T-helper 9 cell (primary cell): ENCODE results near the gene AMBN.

Experiments
- DNase-seq: peaks from one replicate; pipeline ENCODE4 v3.0.0-alpha.2; 2020
- total RNA-seq, 2 donors: gene quantifications; one replicate each; lab custom pipeline; 2026; lab: John Stamatoyannopoulos, UW

Gene AMBN, protein sequence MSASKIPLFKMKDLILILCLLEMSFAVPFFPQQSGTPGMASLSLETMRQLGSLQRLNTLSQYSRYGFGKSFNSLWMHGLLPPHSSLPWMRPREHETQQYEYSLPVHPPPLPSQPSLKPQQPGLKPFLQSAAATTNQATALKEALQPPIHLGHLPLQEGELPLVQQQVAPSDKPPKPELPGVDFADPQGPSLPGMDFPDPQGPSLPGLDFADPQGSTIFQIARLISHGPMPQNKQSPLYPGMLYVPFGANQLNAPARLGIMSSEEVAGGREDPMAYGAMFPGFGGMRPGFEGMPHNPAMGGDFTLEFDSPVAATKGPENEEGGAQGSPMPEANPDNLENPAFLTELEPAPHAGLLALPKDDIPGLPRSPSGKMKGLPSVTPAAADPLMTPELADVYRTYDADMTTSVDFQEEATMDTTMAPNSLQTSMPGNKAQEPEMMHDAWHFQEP
- 0 reads per million in 2 donors for total RNA-seq

DNA sequence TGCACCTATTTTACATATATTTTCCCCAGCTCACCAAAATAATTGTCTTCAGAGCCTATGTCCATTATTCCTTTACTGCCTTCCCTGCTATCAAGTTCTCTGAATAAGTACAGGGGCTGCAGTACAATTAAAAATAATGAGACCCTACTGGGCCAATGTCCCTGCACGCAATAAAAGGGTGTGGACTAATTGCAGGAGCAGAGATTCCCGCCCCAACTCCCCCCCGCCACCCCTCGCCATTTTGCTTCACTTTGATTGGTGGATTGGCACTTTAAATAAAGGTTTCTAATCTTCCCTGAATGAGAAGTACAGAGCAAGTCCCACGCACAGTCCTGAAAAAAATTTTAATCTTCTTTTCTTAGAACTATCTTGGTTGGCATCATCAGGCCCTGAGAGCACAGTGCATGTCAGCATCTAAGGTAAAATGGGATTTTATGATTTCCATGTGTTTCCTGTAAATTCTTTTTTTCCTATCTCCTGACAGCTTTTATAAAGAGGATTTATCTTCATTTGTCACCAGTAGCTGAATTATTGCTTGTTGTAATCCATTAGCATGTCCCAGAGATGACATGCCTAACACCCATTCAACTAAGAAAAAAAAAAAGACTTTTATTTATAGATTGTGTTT lies at the start of gene AMBN:
Gene AMBN (plus strand): TSS at position 302 of the 628 bp plus-strand sequence. CDS start 103 bp downstream, at position 405.
- DNase-seq, result no peak

DNA sequence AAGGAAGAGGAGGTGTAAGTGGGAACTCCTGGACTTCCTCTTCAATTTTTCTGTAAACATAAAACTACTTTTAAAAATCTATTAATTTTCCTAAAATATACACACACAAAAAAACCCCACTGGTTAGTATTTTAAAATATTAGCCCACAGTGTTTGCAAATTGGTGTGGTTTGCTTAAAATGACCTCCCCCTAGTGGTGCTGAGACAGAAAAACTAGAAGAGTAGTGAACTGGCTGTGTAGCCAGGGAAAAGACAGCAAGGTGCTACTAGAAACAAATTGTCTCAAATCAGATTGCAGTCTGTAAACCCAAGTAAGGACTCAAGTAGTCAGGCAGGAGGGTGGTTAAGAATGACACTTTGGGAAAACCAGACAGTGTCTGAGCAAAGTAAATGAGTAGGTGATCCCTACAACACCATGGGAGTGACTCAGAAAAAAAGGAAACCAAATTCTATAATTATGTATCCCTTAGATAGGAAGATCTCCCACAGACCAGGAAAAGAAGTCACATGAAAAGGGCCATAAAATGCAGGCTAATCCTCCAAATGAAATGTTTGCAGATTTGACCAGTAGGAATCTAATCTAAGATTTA lies 47.7 kb upstream of the AMBN start:
- no peak for DNase-seq

DNA sequence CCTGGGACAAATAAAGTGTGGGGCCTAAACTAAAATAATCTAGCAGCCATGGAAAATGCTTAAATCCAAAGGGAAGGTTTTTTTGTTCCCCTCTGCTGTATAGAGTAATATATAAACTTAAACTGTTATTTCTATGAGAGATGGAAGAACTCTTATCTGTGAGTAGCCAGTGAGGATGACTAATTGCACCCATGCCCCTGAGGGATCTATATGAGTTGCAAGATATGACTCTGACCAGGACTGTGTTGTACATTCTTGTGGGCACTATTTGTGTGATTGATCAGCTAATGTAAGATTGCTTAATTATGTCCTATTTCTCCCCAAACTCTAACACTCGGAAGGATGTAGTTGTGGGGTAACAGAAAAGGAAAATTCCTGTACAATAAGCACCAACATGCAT lies 35.2 kb upstream of the AMBN start:
- no peak for DNase-seq

DNA sequence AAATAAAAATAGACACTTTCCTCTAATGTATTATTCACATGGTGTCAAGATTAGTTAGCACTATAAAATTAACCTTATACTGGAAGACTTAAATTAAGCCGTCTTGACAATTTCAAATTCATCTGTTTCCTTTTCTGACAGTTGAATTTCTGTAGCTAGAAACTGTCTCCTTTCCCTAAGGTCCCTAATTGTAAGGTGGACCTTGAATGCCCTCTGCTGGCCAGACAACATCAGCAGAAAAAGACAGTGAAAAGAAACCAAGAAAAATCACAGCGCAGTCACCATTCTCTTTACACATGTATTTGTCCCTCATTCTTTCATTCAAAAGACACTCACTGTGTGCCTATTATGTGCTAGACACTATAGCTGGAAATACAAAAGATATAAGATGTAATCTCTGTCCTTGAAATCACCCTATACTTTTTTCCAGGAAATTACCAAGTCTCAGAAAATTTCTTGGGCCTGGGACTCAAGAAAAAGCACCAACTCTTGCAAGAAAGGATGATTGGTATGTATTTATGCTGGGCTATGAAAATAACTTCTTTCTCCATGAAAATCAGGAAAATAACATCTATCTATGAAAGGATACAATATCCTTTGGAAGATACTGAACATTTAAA lies 32.7 kb upstream of the AMBN start:
- DNase-seq, result peak; percentile 7

DNA sequence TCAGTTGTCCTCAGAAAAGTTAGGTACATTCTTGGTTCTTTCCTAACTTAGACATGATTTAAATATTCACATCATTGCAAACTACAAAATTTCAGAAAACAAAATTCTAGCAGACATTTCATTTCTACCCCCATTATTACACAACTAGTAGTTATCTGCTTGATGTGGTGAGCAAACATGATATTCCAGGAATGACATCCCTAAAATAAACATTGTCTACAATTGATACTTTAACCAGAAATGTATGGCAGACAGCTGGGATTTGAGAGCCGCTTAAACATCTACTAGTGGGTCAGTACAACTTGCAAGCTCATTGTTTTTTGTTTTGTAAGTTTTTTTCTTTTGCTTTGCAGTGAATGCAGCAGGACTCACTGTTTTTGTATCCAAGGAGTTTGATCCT lies 32.1 kb upstream of the AMBN start:
- DNase-seq, result no peak

DNA sequence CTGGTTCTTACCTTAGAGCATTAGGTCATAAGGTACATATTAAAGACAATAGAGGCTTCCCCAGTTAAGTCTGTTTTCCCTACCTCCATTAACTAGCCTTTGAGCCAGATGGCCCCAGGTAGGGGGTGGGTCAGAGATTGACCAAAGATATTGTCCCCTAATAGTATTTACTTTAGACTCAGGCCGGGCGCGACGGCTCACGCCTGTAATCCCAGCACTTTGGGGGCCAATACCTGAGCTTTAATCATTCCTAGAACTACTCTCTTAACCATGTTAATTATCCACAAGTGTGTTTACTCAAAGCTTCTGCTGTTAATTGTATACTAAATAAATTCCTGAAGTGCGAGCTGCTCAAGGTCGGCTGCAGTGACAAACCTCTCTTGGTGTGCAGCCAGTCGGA lies 28.0 kb upstream of the AMBN start:
- no peak for DNase-seq

DNA sequence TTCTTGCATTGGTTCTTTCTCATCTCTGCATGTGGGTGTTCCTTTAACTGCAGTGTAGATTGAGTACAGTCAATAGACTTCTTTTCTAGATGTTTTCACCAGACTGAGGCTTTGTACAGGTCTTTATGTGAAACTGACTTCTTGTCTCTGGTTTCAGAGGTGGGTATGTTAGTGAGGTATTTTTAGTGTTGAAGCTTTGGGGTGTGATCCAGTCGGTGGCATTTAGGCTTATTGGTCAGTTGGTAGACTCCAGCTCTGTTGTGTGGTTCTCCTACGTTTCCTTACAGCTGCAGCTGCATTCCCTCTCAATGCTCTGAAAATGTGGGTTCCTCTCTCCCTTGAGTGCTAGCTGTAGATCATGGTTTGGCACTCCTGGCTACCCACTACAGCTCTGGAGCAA lies 21.3 kb upstream of the AMBN start:
- no peak for DNase-seq

DNA sequence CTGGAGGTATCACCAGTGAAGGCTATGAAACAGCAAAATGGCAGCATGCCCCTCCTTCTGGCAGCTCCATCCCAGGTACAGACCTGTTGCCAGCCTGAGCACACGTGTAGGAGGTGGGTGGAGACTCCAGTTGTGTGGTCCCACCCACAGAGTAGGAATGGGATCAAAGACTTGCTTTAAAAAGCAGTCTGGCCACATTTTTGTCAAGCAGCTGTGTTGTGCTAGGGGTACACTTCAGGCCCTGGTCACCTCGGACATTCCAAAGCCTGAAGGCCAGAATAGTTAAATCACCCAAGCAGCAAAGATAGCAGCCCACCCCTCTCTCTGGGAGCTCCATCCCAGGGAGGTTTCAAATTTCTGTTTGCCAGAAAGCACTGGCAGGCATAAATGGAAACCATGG lies 20.3 kb upstream of the AMBN start:
- no peak for DNase-seq

DNA sequence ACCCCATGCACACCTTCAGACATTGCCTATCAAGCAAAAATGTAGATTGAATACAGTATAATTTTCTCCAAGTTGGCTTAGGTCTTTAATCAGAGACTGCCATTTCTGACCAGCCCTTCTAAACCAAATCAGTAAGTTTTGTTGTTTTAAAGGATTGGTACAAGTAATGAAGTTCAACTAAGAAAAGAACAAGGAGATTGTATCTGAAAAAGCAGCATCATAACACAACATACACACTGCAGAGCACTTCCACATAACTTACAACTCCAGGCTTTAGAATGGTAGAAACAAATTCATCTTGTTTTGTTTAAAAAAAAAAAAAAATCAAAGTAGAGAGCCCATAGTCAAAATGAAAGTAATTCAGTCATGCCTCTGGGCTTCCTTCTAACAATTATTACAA lies 16.1 kb upstream of the AMBN start:
- no peak for DNase-seq

DNA sequence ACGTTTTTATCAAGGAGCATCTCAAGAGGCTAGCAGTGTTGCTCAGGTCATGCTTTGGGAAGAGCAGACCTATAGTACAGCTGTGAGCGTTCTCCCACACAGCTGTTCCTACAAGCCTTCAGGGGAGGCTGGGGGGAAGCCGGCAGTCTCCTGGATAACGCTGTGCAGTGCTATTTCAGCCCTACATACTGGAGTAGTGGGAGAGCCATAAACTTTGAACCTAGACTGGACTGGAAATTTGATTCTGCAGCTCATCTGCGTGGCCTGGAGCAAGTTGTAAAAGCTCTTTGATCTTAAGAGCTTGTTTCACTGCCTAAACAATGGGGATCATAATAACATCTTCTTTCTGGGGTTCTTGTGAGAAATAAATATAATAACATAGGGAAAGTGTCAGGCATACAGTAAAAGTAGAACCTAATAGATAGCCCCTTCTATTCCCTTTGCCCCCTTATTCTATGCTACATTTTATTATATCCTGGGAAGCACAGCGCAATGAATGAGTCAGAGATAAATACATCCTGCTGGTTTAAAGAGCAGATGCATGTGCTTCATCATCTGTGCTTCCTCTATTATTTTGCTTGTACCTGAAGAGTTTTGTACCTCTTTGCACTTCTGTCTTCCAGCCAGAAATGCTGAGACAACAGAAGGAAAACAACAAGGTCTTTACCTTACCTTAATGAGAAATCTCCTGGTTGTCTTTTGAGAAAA lies 14.7 kb upstream of the AMBN start:
- no peak for DNase-seq

DNA sequence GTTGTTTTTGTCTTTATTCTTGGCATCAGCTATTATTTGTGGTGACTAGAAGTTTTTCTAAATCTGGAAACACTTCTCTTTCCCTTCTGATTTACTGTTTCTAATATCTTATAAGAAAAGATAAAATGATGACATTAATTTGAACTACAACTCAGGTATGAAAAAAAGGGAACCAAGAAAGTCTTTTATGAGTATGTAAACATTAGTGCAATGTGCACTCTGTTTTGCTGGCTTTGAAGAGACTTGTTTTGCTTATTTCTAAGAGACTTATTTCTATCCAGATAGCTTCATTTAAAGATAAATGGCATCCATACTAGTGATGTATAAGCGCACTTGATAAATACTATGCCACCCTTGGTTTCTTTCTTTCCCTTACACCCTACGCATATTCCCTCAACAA lies 10.1 kb upstream of the AMBN start:
- DNase-seq, result no peak

DNA sequence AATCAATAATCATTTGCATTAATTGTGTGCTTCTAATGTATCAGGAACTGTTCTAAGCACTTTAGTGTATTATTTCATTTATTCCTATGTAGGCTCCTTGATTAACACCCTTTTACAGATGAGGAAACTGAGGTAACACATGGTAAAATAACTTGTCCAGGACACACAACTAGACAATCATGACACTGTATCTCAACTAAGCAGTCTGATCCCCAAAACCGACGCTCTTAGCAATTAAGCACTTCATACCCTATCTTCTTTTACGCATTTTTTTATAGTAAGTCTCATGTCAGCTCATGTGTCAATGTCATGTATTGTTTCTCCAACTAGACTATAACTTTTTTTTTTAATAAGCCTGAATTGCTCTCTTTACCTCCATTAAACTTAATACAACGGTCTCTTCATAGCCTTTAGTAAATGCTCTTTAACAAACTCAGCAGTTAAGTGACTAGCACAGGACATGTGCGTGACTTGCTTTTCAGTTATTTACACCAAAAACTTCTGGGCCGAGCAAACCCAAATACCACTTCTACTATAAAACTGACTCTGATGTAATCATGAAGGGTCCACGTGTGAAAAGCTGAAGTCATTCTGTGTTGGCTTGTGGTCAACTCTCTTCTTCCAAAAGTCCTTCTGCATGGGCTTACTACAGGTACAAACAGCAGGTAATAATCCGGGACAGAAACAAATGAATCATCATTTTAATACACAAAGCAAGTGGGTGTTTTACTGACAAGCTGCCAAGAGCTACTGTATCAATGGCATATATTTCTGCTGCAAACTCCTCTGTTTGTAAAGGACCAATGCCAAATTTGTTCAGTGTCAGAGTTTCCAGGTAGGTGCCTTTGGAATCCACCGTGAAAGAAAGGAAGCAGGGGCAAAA lies 7.9 kb upstream of the AMBN start:
- no peak for DNase-seq

DNA sequence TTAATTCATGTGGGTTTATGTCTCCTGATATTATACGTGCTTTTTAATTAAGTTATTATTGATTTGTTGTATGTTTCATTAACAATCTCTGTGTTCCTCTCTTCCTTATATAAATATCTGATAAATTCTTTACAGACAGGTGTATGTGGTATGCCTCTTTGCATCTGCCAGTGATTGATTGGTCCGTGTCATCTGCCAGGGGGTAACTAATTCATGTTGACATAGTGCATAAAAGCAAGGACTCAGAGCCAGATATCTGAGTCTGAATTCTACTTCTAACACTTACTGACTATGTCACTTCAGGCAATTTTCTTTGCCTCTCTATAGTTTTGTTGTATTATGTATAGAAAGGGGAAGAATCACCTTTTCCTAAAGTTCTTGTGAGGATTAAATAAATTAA lies 5.2 kb upstream of the AMBN start:
- no peak for DNase-seq

DNA sequence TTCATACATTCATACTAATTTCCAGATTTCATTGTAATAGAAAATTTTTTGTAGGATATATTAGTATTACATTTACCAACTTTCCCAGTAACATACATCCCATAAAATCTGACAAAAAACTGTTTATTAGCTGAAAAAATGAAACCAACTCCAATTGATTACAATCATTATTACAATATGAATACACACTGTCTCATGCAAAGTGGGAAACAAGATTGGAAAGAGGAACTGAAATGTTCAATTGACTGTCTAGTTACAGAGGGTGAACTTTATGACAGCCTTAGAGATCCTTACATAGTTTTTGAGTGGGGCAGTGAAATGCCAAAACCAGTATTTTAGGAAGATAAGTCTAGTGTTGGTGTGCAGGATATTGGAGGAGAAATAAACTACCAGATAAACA lies 2.3 kb upstream of the AMBN start:
- no peak for DNase-seq

DNA sequence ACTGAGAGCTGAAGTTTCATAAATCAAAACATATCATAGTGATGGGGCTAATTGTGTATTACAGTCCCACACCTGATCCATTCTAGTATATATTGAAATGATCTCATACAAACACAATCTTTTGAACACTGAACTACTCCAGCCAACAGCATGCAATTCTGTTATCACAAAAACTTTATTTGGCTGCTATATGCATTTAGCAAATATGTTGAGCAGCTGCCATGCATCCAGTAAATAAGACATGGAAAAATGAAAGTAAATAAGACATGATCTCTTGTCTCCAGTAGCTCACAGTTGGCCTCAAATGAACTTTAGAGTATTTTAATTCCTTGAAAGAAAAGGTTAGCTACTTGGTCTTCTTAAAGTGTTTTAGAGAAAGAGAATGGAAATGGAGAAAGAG lies 2.1 kb downstream of the AMBN start:
- DNase-seq, result no peak

DNA sequence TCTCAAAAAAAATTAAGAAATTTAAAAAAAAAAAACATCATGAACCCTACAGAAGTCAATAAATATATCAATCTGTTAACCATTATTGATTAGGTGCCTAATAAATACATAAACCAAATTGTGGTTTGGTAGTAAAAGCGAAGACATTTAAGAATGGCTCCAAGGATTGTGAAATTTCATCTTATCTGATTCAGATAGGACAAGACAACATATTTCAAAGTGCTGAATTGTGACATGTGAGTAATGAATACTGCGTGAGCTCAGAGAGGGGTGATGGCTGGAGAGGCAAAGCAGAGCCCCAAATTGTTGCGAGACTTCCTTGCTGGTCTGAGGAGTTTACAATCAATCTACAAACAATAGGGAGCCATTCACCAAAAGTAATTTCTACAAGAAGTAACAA lies 8.2 kb downstream of the AMBN start:
- no peak for DNase-seq

DNA sequence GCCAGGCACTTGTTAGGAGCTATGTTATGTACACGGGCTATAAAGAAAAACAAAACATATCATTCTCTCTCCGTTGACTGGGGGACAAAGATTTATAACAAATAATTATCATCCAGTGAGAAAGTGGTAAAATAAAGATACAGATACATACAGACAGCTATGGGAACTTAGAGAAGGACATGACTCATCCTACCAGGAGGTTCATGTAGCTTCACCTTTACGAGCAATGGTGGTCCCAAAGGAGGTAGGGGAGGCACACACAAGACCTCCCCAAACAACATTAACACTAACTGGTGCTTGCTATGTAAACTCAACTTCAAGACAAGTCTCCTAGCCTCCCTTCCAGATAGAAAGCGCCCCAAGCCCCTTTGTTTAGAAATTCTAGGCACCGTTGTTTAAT lies 8.9 kb downstream of the AMBN start:
- no peak for DNase-seq

DNA sequence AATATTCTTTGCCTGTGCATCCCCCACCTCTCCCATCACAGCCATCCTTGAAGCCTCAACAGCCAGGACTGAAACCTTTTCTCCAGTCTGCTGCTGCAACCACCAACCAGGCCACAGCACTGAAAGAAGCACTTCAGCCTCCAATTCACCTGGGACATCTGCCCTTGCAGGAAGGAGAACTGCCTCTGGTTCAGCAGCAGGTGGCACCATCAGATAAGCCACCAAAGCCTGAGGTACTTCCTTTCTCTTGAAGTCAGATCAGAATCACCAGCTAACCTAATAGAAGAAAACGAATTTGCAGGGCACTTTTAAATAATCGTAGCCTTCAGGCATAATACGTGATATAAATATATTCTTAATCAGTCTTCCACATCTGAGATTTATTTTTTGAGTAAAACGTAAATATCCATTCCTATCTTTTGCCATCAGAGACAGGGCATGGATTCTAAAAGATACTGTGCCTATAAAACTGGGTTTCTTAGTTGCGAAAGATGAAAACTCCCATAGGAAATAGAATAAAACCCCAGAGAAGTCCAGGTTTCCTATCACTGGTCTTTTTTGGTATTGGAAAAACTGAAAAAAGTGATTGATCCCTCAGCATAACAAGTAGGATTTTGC lies 9.5 kb downstream of the AMBN start:
- peak; percentile 42 for DNase-seq

DNA sequence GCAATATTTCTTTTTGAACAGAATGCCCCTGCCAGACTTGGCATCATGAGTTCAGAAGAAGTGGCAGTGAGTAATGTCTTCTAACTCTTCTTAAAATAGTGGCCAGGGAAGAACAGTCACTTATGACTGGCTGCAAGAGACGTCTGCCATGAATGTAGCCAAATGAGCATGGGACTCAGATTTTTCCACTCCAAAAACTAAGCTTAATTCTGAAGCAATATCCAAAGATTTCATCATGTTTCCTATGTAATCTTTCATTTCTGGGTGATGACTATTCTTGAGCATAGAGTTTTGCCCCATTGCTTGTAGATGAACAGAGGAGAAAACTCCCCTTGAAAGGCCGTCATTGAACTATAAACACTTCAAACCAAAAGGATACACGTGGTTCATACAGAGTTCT lies 11.8 kb downstream of the AMBN start:
- no peak for DNase-seq

DNA sequence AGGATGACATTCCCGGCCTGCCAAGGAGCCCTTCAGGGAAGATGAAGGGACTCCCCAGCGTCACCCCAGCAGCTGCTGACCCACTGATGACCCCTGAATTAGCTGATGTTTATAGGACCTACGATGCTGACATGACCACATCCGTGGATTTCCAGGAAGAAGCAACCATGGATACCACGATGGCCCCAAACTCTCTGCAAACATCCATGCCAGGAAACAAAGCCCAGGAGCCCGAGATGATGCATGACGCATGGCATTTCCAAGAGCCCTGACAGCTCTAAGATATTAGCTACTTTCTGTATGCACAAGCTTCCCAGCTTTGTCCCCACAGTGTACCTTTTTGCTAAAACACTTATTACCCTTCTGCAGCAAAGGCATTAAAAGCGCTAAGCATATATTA lies 14.4 kb downstream of the AMBN start:
- no peak for DNase-seq

DNA sequence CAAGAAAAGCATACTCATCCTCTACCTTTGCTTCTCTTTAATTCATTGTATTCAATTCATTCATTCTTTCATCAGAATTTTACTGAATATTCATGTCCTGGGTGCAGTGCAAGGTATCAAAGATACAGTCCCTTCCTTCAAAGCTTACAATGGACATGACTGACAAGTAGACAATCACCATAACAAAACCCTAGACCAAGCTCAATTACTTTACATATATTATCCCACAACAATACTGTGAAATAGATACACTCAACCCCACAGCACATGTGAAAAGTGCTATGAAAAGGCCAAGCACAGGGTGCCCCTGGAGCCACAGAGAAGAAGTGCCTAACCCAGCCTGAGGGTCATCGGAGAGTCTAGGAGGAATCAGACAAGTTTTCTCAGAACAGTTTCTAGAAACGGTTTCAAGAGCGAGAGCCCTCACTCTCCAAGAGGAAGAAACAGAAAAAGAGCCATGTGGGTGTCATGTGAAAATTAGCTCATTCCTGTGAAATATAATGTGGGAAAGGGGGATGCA lies 15.3 kb downstream of the AMBN start:
- no peak for DNase-seq
